H1 (cell line): Measurements from ENCODE around the gene SBDS. TPM values are rescaled to one million over a fixed set of nuclear protein-coding genes. Genes with fewer than 3 reads are reported as not detected.

ENCODE experiments used
- ASH2L ChIP-seq: fragments of 200-600, 300-600 bp; sonication (generic); IDR thresholded peaks from one replicate; pipeline ENCODE4 v1.7.1; 2017; ENCODE audit warnings: low read length
- E2F6 ChIP-seq: IDR thresholded peaks from 2 replicates; pipeline ENCODE4 v1.6.1; 2012; ENCODE audit warnings: inconsistent platforms
- JUN ChIP-seq: IDR thresholded peaks from 2 replicates; pipeline ENCODE4 v1.6.1; 2011; ENCODE audit warnings: low read depth, mild to moderate bottlenecking, improper control_type of control experiment, low read length
- MAFK ChIP-seq: IDR thresholded peaks from 2 replicates; pipeline ENCODE4 v1.6.1; 2012; ENCODE audit warnings: low read depth, mild to moderate bottlenecking, improper control_type of control experiment, low read length
- NANOG ChIP-seq: IDR thresholded peaks from 2 replicates; pipeline ENCODE4 v1.6.1; 2011; ENCODE audit warnings: low read length, low read depth, mild to moderate bottlenecking, inconsistent platforms; ENCODE audit not compliant: insufficient read depth, poor library complexity, severe bottlenecking
- SAP30 ChIP-seq: fragments of 300-600 bp; sonication (generic); IDR thresholded peaks from 2 replicates; pipeline ENCODE4 v1.7.1; 2012; ENCODE audit warnings: low read length, moderate library complexity, mild to moderate bottlenecking, inconsistent platforms; ENCODE audit not compliant: insufficient read depth, insufficient replicate concordance
- SP4 ChIP-seq: IDR thresholded peaks from 2 replicates; pipeline ENCODE4 v1.6.1; 2012; ENCODE audit warnings: low read length, inconsistent platforms
- polyA plus RNA-seq, 7 experiments: library from polyadenylated mRNA; depleted of rRNA in 3 of 7; stranded (reverse) in 5 of 7; unstranded in 2 of 7; fragments of >200 nt in 5 of 7; fragments of 200-250 nt in 2 of 7; gene quantifications; 1 replicate in 5 of 7; 2 replicates in 1 of 7; 4 replicates in 1 of 7; pipeline versions ENCODE4 v1.2.1 to v1.2.3, GENCODE V29; 2011 to 2013; ENCODE audit warnings: missing spikeins in 2 of 7, mixed read lengths in 2 of 7
- total RNA-seq: library from RNA; stranded (reverse); fragmentation: NEBNext Ultra II Directional; extraction: Animal tissue kit (Norgen Biotek cat#: 25700); gene quantifications from 2 replicates; pipeline ENCODE4 v1.2.1, GENCODE V29; 2021
- TF ChIP-seq, protein P1 (sequence below): fragments of 300-600 bp; sonication (generic); IDR thresholded peaks from 2 replicates; pipeline ENCODE4 v1.7.1; 2012; ENCODE audit warnings: low read length, moderate library complexity, mild to moderate bottlenecking, inconsistent platforms; ENCODE audit not compliant: insufficient replicate concordance

SBDS gene
- total and polyA plus RNA-seq, 2 of the 8 experiments (the other 6 are each of a cell fraction or from before 2014, with no cell fraction given), result 8.2 to 27.5 TPM

- TF ChIP-seq, protein P1, sequence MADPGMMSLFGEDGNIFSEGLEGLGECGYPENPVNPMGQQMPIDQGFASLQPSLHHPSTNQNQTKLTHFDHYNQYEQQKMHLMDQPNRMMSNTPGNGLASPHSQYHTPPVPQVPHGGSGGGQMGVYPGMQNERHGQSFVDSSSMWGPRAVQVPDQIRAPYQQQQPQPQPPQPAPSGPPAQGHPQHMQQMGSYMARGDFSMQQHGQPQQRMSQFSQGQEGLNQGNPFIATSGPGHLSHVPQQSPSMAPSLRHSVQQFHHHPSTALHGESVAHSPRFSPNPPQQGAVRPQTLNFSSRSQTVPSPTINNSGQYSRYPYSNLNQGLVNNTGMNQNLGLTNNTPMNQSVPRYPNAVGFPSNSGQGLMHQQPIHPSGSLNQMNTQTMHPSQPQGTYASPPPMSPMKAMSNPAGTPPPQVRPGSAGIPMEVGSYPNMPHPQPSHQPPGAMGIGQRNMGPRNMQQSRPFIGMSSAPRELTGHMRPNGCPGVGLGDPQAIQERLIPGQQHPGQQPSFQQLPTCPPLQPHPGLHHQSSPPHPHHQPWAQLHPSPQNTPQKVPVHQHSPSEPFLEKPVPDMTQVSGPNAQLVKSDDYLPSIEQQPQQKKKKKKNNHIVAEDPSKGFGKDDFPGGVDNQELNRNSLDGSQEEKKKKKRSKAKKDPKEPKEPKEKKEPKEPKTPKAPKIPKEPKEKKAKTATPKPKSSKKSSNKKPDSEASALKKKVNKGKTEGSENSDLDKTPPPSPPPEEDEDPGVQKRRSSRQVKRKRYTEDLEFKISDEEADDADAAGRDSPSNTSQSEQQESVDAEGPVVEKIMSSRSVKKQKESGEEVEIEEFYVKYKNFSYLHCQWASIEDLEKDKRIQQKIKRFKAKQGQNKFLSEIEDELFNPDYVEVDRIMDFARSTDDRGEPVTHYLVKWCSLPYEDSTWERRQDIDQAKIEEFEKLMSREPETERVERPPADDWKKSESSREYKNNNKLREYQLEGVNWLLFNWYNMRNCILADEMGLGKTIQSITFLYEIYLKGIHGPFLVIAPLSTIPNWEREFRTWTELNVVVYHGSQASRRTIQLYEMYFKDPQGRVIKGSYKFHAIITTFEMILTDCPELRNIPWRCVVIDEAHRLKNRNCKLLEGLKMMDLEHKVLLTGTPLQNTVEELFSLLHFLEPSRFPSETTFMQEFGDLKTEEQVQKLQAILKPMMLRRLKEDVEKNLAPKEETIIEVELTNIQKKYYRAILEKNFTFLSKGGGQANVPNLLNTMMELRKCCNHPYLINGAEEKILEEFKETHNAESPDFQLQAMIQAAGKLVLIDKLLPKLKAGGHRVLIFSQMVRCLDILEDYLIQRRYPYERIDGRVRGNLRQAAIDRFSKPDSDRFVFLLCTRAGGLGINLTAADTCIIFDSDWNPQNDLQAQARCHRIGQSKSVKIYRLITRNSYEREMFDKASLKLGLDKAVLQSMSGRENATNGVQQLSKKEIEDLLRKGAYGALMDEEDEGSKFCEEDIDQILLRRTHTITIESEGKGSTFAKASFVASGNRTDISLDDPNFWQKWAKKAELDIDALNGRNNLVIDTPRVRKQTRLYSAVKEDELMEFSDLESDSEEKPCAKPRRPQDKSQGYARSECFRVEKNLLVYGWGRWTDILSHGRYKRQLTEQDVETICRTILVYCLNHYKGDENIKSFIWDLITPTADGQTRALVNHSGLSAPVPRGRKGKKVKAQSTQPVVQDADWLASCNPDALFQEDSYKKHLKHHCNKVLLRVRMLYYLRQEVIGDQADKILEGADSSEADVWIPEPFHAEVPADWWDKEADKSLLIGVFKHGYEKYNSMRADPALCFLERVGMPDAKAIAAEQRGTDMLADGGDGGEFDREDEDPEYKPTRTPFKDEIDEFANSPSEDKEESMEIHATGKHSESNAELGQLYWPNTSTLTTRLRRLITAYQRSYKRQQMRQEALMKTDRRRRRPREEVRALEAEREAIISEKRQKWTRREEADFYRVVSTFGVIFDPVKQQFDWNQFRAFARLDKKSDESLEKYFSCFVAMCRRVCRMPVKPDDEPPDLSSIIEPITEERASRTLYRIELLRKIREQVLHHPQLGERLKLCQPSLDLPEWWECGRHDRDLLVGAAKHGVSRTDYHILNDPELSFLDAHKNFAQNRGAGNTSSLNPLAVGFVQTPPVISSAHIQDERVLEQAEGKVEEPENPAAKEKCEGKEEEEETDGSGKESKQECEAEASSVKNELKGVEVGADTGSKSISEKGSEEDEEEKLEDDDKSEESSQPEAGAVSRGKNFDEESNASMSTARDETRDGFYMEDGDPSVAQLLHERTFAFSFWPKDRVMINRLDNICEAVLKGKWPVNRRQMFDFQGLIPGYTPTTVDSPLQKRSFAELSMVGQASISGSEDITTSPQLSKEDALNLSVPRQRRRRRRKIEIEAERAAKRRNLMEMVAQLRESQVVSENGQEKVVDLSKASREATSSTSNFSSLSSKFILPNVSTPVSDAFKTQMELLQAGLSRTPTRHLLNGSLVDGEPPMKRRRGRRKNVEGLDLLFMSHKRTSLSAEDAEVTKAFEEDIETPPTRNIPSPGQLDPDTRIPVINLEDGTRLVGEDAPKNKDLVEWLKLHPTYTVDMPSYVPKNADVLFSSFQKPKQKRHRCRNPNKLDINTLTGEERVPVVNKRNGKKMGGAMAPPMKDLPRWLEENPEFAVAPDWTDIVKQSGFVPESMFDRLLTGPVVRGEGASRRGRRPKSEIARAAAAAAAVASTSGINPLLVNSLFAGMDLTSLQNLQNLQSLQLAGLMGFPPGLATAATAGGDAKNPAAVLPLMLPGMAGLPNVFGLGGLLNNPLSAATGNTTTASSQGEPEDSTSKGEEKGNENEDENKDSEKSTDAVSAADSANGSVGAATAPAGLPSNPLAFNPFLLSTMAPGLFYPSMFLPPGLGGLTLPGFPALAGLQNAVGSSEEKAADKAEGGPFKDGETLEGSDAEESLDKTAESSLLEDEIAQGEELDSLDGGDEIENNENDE, result no peak
- TF ChIP-seq MAFK (no peak), NANOG (no peak), ASH2L (no peak), JUN (no peak), SP4 (no peak), SAP30 (no peak), E2F6 (no peak)
Measured at GRCh38 chr7:66970310-66970709, 25.1 kb downstream of the SBDS start (continued).
